A673 (cell line): ENCODE results near the gene ADD3.

Source experiments
- CTCF ChIP-seq: fragments of 300-800, 200-600 bp; sonication (generic); conservative IDR thresholded peaks from 2 replicates; pipeline ENCODE4 v1.5.1; 2017; ENCODE audit warnings: low read depth, mild to moderate bottlenecking, antibody characterized with exemption, low read length, moderate library complexity, mixed read lengths
- EZH2 ChIP-seq: fragments of 200-600 bp; sonication (generic); IDR thresholded peaks from 2 replicates; pipeline ENCODE4 v1.6.1; 2017; ENCODE audit warnings: borderline replicate concordance, low read depth, mild to moderate bottlenecking, mixed read lengths, antibody characterized with exemption, low read length; ENCODE audit not compliant: poor library complexity, severe bottlenecking

DNA sequence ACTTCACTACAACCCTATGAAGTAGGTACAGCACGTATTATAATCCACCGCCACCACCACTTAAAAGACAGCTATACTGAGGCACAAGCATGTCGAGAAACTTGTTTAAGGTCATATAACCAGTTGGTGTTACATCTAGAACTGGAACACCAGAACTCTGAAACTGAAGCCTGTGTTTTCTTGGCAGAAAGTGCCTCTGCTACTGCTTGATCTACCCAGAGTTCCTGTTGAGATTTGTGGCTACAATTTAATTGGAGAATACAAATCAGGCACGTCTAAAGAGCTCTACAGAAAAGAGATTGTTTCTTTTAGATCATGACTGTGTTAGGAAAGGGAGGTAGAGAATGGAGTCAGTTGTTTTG lies 4.3 kb upstream of the ADD3 start:
- no peak for TF ChIP-seq CTCF
- TF ChIP-seq EZH2: no peak
